Limb (tissue), 2 donors: ENCODE data around the gene OR5J2.
"Not testable (repeated sequence)": the region's sequence is repeated elsewhere in the genome, so short reads cannot be mapped to it uniquely, and the experiment has no call there.

ENCODE experiments used
- DNase-seq, 2 donors: peaks; one replicate each; pipeline ENCODE4 v3.0.0-alpha.2; 2016; ENCODE audit errors: extremely low spot score in 2 of 2

OR5J2 gene

DNA sequence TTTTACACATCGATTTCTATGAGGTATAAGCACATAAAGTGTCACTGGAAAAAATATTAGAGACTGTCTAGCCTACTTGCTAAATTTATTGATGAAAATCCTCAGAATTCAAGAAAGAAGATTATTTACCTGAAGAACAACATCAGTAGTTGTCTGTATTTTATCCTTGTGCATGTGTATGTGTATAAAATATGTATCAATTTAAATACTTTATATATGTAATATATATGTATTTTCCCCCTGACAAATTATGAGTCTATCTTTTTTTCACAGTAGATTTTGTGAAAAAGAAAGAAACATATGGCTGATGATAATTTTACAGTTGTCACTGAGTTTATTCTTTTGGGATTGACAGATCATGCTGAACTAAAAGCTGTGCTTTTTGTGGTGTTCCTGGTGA is at the start of gene OR5J2:
TSS of gene OR5J2 (plus strand) at position 301 of the 400 bp plus-strand sequence. CDS start at position 301, 0 bp downstream.
- DNase-seq: no peak

DNA sequence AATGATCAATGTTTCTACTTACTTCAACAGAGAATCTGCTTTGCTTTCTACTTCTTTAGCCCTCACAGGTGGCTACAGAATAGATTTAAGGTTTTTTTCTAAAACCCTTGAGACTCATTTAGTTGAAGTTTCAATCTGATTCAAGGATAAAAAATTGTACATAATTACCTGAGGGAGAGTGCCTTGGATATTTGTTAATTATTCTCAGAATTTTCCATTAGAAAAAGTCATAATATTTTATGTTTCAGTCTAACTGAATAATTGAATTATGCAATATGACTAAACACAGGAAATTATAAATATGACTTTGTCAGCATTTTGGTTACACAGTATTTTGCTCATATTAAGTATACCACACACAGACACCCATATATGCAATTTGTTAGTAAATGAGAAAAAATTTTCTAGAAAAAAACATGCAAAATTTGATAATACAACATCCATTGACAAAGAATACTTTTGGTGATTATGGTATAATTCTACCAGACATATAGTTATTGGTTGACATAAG is 36.2 kb upstream of the OR5J2 start, which contains the start of gene OR8J3:
TSS of gene OR8J3 (minus strand) at position 51 of the 511 bp plus-strand sequence. CDS start 2,483 bp downstream, outside the sequence.
- no peak for DNase-seq

DNA sequence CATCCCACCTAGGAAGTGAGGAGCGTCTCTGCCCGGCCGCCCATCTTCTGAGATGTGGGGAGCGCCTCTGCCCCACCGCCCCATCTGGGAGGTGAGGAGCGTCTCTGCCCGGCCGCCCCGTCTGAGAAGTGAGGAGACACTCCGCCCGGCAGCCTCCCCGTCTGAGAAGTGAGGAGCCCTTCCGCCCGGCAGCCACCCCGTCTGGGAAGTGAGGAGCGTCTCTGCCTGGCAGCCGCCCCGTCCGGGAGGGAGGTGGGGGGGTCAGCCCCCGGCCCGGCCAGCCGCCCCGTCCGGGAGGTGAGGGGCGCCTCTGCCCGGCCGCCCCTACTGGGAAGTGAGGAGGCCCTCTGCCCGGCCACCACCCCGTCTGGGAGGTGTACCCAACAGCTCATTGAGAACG is 32.7 kb upstream of the OR5J2 start:
- DNase-seq: not testable (repeated sequence)

DNA sequence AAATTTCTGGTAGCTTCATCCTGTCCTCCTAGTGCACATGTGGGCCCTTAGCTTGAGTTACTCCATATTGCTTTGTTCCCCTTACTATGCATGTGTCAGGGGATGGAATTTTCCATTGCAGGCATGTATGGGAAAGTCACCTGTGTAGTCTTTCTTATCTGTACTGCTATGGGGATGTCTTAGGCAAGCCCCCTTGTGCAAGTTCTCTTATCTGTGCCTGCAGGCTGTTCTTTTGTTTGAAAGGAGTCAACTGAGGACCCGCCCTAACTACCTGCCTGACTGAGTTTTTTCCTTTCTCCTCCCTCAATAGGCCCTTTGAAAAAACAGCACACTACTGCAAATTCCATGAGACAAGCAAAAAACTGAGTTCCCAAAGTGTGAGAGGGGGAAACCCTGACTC is 25.0 kb upstream of the OR5J2 start:
- no peak for DNase-seq

DNA sequence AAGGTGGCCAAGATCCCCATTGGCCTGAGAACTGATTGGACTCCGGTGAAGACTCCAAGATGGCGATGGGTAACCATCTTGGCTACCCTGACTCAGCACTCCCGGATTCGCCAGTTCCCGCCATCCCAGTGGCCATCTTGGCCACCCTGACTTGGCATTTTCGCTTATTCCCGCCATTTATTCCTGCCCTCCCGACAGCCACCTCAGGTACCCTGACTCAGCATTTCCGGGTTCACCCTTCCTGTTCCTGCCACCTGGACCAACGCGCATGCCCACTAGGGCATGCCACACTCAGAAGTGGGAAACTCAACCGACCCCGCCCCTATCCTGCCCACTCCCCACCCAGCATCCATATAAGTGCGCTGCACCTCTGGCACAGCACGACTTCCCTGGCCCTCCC is 24.1 kb upstream of the OR5J2 start:
- no peak for DNase-seq

DNA sequence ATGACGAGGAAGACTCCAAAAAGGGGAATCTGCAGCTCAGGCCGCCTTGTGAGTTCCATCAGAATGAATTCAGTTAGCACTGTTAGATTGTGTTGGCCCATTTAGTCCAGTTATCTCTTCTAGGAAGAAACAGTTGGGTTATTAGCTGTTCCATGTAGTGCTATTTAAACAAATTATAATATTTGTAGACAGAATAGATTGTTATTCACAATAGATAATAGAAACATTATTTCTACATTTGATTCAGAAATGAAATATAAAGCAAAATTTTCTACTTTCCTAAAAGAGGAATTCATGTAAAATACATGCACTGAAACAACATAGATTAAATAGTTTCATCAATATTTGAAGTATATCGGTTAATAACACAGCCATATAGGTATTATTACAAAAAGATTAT is 16.2 kb upstream of the OR5J2 start, which contains the start of gene OR8K5:
TSS of gene OR8K5 (minus strand) at position 101 of the 400 bp plus-strand sequence. CDS start at position 101, 0 bp downstream.
- no peak for DNase-seq

DNA sequence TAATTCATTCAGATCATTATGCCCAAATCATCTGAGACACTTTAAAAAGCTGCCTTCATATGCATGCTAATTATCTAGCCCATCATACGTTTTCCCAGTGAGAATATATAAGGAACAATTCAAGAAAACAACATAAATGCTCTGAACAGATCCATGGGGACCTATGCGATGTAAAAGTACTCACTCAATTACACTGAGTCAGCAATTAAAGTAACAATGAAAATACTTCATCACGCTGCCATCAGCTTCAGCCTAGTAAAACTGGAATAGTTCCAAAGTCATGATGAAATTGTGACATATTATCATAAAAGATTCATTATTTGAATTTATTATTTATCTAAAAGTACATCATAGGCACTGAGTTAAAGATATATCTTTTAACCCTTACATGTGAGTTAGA is 12.6 kb upstream of the OR5J2 start:
- no peak for DNase-seq

DNA sequence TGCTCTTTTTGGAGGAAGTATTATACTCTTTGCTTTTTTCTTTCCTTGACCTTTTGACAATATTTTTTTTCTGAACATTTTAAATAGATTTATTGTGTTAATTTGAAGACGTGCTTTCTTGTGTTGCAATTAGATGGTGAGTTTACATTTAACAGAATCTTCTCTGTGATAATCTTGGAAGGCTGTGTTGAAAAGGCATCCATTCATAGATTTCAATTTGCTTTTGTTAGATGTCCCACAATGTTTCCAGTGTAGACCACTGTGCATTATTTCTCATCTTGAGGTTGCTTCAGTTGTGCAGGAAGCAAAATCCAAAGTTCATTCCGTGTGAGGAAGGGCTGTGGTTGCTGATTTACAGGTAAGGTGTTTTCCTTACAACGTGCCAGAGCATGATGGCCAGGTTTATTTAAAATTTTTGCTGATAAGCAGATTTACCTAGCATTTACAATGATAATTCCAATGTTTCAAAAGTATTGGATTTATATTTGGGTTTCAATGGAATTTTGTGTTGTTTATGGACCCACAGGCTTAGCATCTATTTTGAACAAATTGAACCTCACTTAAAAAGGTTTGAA is 4.1 kb upstream of the OR5J2 start:
- DNase-seq: no peak

DNA sequence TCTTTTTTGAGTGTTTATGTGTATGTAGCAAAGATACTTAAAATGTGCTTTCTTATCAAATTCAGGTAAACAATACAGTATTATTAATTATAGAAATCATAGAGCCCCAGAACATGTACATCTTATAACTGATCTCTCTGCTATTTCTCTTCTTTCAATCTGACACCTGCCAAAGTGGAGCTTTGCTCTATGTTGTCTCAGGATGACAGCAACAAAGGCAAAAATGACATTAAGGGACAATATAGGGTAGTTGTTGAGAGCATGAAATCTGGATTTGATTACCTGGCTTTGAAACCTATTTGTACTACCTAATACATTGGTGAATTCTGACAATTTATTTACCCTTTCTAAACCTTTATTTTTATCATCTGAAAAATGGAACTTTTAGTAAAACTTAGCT is 7.0 kb downstream of the OR5J2 start:
- no peak for DNase-seq

DNA sequence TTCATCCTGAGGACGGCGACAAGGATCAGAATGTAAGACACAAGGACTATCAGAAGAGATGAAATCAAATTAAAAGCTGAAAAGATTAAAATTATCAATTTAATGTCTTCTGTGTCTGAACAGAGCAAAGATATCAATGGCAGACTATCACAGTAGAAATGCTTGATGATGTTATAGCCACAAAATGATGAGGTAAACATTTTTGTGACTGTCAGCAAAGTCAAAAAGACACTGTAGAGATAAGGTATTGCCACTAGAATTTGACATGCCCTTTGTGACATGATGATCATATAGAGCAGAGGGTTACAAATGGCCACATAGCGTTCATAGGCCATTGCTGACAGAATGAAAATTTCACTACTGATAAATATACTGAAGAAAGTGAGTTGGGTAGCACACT is 12.2 kb downstream of the OR5J2 start:
- DNase-seq: no peak

DNA sequence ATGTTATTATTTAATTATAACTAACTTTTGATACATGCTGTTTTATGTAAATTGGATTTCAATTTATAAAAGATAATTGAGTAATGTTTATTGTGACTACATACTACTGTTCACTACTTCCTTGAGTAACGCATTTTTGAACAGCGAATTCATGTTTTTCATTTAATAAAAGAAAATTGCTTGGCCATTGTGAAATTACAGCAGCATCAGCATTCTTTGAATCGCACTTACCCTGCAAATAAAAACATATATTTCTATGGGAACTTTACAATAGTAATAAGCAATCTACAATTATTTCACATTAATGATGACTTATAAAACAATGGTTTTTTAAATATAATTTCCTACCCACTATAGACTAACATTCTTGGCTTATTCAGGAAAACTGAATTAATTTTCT is 20.3 kb downstream of the OR5J2 start:
- DNase-seq: no peak

DNA sequence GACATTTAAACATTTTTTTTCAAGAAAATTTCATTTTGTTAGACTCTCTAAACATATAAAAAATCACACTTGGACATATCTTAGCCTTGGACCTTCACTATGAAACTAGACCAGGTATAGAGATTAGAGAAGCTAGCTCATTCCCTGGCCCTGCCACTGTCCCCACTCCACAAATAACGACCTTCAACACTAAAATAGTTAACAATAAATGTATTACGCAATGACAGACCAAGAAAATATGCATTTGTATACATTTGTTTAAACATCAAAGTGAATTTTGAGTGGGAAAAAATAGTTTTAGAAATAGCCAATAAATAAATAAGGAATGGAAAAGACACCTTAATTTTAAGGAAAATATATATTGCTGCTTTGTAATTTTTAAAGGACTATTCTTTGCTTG is 20.9 kb downstream of the OR5J2 start:
- DNase-seq: no peak

DNA sequence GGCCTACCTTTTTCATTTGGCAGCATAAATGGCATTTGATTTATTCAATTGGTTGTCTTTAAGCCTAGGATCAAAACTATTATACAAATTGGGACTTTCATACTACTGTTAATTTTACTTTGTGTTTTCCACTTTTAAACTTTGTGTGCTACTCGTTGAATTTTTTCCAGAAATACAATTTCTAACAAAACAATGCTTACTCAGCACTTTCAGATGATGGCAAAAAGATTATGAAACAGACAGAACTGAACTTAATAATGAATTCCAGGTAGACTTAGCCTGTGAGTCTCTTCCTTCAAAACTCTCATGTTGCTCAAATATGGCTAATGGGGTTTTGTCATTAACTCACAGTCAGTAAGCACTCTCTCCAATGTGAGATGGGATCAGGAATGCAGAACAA is 31.4 kb downstream of the OR5J2 start:
- DNase-seq: no peak

DNA sequence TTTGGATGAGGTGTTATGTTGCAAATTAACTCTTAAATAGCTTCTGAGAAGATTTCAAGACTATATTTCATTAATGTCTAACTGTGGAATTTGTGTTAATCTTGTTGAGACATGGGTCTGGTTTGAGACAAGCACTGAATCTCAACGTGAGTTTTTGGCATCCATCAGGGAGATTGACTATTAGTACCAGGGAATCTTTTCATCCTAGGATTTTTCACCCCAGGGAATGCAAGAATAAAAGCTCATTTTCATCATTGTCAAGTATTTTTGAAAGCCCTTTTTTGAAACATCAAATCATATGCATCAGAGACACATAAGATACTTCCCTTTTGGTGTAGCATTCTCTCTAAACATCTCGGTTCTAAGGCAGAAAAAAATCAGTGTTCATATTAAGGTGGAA is 38.1 kb downstream of the OR5J2 start:
- no peak for DNase-seq

DNA sequence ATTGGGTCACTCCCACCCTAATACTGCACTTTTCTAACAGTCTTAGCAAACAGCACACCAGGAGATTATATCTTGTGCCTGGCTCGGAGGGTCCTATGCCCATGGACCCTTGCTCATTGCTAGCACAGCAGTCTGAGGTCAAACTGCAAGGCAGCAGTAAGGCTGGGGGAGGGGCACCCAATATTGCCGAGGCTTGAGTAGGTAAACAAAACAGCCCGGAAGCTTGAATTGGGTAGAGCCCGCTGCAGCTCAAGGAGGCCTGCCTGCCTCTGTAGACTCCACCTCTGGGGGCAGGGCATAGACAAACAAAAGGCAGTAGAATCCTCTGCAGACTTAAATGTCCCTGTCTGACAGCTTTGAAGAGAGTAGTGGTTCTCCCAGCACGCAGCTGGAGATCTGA is 43.3 kb downstream of the OR5J2 start:
- not testable (repeated sequence) for DNase-seq
